GM21526 (cell line): ENCODE results near the gene AKAP17A.
"Not testable (repeated sequence)": the region's sequence is repeated elsewhere in the genome, so short reads cannot be mapped to it uniquely, and the experiment has no call there.

Experiments used
- ATAC-seq: cut with Tn5 transposase; IDR thresholded peaks from one replicate; pipeline ENCODE4 v1.9.1; 2021; ENCODE audit warnings: moderate library complexity; ENCODE audit not compliant: unreplicated experiment, low FRiP score

AKAP17A gene

DNA sequence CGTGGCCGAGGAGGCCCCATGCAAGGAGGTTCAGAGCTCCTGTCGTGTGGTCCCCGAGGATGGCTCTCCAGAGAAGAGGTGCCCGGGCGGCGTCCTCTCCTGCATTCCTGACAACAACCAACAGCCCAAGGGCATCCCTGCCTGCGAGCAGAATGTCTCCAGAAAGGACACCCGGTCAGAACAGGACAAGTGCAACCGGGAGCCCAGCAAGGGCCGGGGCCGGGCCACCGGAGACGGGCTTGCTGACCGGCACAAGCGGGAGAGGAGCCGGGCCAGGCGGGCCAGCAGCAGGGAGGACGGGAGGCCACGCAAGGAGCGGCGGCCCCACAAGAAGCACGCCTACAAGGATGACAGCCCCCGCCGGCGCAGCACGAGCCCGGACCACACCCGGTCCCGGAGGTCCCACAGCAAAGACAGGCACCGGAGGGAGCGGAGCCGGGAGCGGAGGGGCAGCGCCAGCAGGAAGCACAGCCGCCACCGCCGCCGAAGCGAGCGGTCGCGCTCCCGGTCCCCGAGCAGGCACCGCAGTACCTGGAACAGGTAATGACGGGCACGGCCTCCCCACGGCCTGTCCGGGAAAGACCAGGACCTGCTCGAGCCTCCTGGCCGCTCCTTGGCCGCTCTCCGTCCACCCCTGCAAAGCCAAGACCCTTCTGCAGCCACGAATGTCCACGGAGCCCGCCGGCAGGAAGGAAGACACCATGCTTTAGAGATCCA lies 9.8 kb downstream of the AKAP17A start:
- no peak for ATAC-seq

DNA sequence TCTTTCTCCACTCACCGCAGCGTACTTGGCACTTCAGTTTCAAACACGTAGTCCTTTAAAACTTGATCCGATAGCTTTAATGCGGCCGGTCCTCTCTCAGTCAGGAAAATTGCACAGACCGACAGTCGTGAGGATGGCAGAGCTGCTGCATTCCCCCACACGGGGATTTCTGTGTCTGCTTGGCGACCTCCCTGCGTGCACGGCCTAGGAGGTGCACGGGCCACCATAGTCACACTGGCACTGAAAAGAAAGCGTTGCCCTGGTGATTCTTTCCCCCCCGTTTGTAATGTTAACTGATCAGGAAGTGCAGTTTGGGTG lies 10.3 kb downstream of the AKAP17A start:
- ATAC-seq = no peak

DNA sequence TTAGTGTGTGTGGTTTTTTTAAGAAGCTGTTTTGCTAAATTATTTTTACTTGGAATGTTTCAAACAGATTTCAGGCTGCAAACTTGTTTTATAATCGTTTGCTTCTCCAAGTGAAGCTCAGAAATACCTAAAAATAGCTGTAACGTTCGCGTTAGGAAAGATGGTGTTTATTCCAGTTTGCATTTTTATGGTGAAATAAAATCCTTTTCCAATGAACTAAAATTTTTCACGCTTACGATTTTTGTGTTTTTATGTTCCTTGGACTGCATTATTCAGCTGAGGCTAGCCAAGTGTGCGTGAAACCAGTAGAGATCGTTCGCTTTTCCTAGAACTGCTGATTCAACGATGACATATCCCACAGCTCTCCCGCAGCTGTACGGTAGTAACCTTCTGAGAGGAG lies 10.9 kb downstream of the AKAP17A start:
- ATAC-seq = no peak

DNA sequence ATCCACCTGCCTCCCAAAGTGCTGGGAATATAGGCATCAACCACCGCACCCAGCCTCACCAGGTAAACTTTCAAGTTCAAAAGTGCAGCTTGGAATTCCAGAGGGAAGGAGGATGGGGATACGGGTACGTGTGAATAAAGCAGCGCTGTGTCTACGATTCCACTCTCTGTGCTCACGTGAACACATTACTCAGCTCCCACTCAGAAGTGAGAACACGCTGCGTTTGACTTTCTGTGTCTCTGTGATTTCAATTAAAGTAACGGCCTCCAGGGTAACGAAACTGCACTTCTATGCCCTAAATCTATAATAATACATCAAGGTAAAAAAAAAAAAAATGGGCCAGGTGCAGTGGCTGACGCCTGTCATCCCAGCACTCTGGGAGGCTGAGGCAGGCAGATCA lies 15.1 kb downstream of the AKAP17A start:
- ATAC-seq = no peak

DNA sequence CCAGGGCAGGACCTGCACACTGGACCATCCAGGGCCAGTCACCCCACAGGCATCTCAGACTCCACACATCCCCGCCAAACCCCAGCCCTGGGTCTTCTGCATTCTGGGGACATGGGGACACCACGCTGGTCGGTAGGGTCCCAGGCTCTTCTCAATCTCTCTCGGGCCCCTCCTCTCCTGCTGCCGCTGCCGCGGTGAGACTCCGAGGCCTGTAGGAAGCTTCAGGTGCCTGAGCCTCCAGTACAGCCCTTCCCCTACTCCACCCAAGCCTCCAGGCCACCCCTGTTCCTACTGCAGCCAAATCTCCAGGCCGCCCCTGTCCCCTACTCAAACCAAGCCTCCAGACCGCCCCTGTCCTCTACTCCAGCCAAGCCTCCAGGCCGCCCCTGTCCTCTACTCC lies 17.9 kb downstream of the AKAP17A start:
- ATAC-seq = no peak

DNA sequence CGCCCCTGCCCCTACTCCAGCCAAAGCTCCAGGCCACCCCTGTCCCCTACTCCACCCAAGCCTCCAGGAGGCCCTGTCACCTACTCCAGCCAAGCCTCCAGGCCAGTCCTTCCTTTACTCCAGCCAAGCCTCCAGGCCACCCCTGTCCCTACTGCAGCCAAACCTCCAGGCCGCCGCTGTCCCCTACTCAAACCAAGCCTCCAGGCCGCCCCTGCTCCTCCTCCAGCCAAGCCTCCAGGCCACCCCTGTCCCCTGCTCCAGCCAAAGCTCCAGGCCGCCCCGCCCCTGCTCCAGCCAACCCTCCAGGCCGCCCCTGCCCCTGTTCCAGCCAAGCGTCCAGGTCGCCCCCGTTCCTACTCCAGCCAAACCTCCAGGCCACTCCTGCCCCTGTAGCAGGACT lies 18.4 kb downstream of the AKAP17A start:
- no peak for ATAC-seq

DNA sequence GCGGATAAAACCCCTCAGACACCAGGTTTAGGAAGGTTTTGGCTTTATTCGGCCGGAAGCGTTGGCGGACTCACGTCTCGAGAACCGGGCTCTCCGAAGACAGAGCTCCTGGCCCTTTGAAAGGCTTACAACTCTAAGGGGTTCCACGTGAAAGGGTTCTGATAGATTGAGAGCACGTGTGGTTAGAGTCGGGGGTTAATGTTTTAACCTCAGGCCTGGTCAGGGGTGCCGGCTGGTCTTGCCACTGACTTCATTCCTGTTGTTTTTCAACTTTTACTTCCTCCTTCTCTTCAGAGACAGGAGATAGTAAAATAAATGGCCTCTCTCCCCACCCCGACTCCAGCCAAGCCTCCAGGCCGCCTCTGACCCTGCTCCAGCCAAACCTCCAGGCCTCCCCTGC lies 18.8 kb downstream of the AKAP17A start:
- ATAC-seq = no peak

DNA sequence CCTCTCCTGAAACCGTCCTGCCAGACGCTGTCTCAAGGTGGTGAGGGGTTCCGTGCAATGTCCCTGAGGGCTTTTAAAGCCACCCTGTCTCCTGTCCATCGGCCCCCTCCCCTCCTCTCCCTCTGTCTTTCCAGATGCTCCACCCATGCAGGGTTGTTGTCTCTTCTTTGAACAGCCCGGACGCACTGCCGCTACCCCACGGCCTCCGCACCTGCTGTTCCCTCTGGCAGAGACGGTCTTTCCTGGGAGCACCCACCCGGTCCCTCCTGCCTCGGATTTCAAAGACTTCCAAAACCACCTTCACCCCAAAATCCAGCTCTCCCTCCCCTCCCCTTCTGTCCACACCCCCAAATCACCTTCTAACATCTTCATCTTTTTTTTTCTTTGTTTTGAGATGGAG lies 19.3 kb downstream of the AKAP17A start:
- ATAC-seq = no peak

DNA sequence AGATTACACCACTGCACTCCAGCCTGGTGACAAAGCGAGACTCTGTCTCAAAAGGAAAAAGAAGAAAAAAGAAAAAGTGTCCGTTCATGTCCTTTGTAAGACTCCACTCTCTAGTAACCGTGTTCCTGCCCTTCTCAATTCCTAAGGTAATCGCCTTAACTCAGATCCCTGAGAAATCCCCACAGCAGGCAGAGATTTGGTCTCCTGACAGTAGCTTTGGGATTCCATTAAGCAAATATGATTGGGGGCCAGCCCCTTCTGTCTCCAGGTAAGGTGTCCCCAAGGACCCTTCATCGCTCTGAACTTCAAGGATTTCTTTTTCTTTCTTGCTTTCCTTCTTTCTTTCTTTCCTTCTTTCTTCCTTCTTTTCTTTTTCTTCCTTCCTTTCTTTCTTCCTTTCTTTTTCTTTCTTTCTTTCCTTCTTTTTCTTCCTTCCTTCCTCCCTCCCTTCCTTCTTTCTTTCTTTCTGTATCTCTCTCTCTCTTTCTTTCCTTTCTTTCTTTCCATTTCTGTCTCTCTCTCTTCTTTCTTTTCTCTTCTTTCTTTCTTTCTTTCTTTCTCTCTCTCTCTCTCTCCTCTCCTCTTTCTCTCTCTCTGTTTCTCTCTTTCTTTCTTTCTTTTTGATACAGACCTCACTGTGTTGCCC lies 21.4 kb downstream of the AKAP17A start:
- ATAC-seq = no peak

DNA sequence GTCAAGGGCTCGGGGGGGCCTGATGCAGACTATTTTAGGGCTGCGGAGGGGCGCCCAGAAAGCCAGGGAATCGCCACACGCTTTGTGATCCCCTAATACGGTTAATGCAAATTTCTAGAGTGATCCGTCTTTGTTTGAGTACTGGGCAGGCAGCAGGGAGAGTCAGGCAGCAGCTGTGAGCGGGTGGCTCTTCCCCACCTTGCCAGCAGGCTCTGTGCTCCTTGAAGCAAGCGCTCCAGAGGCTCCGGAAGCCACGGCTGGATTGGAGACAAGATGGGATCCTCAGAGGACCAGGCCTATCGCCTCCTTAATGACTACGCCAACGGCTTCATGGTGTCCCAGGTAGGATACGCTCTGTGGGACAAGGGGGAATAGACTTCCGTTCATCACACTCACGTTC lies 23.5 kb downstream of the AKAP17A start, which contains the start of gene ASMT:
TSS of gene ASMT (plus strand) at position 133 of the 400 bp plus-strand sequence. CDS start at position 274, 141 bp downstream.
- ATAC-seq = no peak

DNA sequence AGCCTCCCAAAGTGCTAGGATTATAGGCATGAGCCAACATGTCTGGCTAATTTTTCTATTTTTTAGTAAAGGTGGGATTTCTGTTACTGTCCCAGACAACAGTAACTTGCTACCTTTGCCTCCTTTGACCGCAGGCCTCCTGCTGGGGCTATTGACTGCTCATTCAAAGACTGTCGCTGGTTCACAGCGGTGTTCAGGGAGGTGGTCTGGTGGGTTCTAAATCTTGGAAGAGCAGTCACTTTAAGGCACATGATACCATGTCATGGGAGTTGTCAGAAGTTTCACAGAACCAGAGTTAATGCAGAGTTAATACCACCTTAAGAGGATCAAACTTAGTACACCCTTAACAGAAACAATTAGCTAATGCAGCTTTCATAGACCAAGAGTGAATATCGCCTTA lies 27.3 kb downstream of the AKAP17A start:
- ATAC-seq = no peak

DNA sequence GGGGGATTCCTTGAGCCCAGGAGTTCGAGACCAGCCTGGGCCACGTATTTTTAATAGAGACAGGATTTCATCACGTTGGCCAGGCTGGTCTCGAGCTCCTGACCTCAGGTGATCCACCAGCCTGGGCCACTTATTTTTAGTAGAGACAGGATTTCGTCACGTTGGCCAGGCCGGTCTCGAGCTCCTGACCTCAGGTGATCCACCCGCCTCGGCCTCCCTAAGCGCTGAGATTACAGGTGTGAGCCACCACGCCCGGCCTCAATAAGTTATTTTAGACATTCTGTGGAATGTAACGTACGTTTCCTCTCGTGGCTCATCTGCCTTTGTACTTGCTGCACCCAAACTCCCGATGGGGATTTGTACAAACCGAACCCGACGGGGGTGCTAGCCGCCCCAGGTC lies 32.3 kb downstream of the AKAP17A start:
- no peak for ATAC-seq

DNA sequence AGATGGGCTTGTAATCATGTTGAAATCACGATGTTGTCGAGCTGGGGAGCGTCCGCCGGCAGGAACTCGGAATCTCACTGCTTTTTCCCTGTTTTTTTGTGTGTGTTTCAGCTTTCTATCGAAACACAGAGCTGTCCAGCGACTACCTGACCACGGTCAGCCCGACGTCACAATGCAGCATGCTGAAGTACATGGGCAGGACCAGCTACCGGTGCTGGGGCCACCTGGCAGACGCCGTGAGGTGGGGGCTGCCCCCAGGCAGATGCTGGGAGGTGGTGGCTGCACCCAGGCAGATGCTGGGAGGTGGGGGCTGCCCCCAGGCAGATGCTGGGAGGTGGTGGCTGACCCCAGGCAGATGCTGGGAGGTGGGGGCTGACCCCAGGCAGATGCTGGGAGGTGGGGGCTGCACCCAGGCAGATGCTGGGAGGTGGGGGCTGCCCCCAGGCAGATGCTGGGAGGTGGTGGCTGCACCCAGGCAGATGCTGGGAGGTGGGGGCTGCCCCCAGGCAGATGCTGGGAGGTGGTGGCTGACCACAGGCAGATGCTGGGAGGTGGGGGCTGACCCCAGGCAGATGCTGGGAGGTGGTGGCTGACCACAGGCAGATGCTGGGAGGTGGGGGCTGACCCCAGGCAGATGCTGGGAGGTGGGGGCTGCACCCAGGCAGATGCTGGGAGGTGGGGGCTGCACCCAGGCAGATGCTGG lies 32.9 kb downstream of the AKAP17A start:
- ATAC-seq = not testable (repeated sequence)

DNA sequence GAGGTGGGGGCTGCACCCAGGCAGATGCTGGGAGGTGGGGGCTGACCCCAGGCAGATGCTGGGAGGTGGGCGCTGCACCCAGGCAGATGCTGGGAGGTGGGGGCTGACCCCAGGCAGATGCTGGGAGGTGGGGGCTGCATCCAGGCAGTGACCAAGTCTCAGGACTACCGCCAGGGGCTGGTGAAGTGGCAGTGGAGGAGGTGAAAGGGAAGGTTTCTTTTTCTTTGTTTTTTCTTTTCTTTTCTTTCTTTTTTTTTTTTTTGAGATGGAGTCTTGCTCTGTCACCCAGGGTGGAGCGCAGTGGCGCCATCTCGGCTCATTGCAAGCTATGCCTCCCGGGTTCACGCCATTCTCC lies 33.4 kb downstream of the AKAP17A start:
- not testable (repeated sequence) for ATAC-seq

DNA sequence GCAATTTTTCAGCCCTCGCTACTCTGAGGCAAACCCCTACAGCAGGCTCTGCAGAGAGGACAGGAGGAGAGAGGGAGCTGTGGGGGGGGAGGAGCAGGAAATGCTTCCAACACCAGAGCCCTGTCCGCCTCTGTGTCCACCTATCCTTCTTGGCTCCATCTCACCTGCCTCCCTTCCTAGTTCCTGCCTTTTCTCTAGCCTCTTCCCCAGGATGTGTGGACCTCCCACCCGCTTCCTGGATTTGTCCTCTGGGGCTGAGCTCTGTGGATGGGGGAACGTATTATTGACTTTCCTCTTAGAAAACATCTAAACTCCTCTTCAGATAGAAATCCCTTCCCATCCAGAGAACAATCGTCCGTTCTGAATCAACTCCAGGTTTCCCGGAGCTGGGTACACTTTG lies 37.8 kb downstream of the AKAP17A start:
- no peak for ATAC-seq

DNA sequence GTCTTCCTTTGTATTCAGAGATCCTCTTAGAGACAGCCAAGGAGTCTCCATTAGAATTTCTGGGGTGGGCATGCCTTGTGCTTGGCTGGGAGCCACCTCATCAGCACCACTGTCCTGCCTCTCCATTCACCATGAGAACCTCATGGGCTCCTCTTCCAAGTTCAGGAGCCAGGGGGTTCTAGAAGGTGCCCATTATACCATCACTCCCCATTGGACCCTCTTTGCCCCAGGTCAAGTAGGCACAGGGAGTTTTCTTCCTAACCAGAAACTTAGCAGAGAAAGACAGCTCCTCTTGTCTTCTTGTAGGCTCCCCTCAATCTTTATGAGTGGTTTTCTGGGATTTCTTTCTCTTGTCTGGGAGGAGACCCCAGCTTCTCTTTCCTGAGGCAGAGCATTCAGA lies 54.6 kb downstream of the AKAP17A start:
- no peak for ATAC-seq

DNA sequence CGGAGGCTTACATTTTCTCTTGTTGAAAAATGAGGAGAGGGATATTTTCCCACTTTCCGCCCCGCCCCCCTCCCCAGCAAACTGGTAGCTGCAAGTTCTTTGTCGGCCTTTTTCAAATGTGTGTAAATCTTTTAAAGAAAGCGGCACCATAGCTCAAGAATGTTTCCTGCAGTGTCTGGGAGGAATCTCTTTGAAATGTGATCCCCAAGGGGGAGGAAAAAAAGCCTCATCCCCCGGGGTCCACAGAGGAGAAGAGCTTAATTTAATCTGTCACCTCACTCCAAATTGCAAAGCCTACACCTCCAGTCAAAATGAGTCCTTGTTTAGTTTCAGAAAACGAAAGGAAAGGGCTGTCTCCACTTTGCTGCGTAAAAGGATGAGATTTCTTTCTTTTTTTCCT lies 58.2 kb downstream of the AKAP17A start:
- ATAC-seq = no peak
